Hippocampal formation (tissue), 2 donors: ENCODE results near the gene ITSN1.
"Not testable (repeated sequence)": the region's sequence is repeated elsewhere in the genome, so short reads cannot be mapped to it uniquely, and the experiment has no call there.

Experiments
- DNase-seq, 2 donors: peaks; one replicate each; lab custom pipeline; 2025; lab: John Stamatoyannopoulos, UW

ITSN1 gene

DNA sequence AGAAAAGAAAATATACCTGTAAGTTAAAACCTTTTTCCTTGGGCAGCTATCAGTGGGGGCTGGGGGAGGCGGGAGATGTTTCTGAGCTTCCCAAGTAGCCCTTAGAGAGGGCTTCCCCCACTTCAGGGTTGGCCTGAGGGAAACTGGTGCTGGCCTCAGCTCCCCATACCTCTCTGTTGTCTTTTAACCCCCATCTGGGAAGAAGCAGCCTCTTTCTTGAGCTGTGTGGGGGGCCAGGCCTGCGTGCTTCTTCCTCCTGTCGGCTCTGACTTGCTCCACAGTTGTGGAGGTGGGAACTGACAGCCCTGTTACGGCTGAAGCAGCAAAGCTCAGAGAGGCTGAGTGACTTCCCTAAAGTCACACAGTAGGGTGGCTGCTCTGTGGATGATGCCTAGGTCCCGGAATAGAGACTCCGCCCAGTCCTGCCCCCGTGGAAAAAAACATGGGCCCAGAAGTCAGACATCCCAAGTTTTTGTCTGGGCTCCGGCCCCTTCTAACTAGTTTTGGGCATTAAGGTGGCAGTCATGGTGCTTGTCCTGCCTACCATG, 218.1 kb downstream of the ITSN1 start:
- no peak for DNase-seq

DNA sequence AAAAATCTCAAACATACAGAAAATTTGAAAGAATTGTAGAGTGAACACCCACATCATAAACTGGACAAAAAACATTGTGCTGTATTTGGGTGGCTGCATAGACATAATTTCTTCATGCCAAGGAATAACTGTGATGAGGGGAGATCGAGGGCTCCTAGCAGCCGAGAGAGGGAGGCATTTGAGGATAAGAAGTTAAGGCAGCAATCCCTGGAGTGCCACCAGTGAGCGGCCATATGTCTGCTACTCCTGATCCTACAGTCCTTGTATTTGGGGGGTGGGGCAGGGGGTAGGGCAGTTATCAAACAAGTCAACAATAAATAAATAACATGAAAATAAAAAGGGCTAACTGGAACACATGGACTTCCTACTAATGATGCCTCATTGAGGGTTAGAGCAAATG, 218.8 kb downstream of the ITSN1 start:
- DNase-seq = no peak

DNA sequence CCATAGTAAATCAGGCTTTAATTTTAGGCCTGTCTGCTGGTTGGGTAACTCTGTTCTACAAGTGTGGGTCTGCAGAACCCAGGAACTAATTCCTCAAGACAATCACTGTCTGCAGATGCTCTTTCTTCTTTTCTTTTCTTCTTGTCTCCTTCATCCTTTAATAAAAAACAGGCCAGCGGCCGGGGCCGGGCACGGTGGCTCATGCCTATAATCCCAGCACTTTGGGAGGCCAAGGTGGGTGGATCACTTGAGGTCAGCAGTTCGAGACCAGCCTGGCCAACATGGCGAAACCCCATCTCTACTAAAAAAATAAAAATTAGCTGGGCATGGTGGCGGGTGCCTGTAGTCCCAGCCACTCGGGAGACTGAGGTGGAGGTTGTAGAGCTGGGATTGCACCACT, 220.9 kb downstream of the ITSN1 start:
- DNase-seq = not testable (repeated sequence)

DNA sequence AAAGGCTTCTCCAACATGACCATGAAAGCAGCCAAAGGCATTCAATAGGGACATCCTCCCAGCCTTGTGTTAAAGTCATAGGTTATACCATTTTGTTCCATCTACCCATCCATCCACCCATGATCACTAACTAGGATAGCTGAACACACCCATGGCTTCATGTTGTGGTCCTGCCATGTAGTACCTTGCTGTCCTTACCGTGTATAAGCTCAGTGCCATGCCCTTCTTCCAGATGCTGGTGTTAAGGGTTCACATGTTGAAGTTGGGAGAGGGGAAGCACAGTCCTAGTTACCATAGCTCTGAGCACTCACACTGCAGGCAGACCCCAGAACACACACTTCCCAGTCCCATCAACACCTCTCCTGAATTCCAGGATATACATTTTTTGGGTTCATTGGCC, 221.8 kb downstream of the ITSN1 start:
- no peak for DNase-seq

DNA sequence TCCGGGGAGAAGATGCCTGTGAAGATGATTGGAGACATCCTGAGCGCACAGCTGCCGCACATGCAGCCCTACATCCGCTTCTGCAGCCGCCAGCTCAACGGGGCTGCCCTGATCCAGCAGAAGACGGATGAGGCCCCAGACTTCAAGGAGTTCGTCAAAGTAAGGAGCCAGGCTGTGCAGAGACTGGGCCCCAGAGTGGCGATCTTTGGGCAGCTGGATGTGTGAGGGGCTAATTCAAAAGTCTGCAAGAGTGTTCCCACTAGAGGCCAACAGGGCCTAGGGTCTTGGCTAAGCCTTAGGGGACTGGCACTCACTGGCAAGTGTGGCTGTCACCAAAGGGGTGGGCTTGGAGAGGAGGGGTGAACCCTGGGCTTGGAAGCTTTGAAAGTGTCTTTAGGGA, 222.9 kb downstream of the ITSN1 start:
- no peak for DNase-seq

DNA sequence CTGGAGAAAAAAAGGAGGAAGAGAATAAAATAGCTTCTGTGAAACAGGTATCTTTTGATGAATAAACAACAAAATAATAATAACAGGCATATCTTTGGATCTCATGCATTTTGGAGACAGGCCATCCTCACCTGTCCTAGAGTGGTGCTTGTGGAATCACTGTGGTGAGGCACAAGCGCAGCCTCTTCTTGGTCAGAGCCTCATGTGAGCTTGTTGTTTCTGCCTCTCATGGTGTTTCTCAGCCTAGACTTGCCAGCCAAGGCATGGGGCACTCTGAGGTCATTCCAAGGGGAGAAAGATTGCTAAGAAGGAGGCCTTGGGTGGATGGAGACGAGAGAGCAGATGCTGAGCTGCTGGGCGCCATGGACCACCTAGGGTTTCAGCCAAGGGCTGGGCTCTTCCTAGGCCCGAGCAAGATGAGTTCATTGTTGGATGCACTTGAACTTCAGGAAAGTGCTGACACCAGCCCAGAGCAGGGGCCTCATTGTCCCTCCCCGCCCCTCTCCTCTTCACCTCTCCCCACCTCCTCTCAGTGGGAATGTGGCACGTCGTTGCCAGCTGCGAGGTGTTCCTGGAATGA, 223.8 kb downstream of the ITSN1 start:
- no peak for DNase-seq

DNA sequence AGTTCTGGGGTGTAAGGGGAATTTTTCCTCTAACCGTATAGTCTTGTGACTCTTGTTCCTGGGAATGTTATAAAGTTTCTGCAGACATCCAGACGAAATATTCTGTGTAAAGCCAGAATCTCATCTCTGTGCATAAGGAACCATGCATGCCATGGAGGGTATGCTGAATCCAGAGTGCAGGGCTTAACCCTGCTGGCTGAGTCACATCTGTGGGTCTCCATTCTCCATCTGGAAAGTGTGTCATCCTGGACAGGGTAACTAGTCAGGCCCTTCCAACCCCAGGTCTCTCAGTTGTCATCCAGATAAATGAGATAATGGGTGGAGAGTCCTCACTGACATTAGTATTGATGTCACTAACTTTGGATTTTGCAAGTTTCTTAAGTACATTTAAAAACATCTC, 224.5 kb downstream of the ITSN1 start:
- no peak for DNase-seq

DNA sequence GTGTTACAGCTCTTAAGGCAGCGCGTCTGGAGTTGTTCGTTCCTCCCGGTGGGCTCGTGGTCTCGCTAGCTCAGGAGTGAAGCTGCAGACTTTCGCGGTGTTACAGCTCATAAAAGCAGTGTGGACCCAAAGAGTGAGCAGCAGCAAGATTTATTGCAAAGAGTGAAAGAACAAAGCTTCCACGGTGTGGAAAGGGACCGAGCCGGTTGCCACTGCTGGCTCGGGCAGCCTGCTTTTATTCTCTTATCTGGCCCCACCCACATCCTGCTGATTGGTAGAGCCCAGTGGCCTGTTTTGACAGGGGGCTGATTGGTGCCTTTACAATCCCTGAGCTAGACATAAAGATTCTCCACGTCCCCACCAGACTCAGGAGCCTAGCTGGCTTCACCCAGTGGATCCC, 225.6 kb downstream of the ITSN1 start:
- not testable (repeated sequence) for DNase-seq

DNA sequence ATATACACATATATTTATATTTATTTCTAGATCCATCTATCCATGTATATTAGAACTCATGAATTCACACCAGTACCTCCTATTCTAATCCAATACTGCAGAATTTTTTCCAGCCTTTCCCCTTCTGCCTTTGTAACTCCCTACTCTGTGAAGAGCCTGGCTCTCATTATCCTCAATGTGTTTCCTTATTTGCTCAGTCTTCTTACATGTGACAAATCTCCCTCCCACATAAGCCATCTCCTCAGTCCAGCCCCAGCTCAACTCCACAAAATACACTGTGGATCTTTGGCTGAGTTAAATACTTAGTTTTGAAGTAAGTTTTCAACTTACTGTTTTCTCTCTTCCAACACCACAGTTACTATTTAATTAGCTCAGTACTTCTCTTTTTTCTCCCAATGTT, 227.6 kb downstream of the ITSN1 start:
- DNase-seq = peak in 1 of 2 donors; percentile 11

DNA sequence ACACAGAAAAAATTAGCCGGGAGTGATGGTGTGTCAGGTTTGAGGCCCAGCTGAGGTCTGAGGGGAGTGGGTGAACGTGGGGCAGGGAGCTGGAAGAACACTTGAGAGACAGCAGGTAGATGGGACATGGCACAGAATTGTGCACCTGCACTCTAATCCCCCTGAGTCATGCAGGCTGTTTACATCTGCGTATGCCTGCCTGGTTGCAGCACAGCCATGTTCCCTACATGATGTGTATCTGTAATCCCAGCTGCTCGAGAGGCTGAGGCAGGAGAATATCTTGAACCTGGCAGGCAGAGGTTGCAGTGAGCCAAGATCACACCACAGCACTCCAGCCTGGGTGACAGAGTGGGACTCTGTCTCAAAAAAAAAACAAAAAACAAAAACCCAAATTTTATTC, 228.5 kb downstream of the ITSN1 start:
- no peak for DNase-seq

DNA sequence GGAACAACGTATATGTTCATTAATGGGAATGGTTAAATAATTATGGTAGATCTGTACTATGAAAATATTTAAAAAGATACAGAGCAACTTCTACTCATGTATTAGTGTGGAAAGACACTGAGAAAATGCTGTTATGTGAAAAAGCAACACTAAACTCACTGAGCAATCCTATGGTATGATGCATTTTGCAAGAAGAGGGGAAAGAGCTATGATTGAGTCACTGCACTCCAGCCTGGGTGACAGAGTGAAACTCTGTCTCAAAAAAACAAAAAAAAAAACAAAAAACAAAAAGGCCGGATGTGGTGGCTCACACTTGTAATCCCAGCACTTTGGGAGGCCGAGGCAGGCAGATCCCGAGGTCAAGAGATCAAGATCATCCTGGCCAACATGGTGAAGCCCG, 228.9 kb downstream of the ITSN1 start:
- DNase-seq = no peak

DNA sequence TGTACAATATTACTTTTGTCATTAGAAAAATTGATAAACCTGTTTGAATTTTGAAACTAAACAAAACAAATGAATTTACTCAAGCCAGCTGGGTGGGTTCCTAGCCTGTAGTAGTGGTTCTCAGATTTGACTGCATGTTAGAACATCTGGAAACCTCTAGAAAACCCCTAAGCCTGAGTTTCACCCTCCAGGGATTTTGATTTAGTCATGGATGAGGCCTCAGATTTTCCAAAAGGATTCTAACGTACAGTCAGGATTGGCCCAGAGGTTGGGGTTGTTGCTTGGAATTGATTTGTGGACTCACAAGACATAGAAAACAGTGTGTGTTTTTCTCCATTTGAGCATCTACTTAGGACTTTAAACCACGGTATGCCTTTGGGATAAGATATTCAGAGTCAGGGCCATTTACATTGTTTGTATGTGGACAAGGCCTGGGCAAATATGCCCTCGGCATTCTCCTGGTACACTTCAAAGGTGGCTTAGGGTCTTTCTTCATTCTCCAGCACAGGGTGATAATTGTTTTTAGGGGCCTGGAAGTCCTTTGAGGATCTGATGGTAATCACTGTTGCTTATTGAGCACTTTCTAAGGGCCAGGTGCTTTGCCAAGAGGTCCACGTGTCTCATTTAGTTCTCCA, 230.7 kb downstream of the ITSN1 start:
- DNase-seq = no peak

DNA sequence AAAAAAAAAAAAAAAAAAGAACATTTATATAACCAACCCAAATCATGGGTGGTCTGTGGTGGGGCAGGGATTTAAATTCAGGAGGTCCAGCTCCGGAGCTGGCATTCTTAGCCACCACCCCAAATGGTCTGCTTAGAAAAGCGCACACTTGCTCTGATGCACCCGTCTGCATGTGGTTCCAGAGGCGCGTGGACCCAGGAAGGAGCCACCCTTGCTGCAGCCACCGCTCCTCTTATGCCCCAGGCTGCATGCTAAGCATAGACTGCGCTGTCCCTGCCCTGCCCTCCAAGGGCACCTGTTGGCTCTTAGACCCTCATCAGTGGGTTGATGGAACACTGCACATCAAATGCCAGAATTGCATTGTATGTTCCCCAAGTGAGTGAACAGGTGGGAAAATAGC, 231.9 kb downstream of the ITSN1 start:
- no peak for DNase-seq

DNA sequence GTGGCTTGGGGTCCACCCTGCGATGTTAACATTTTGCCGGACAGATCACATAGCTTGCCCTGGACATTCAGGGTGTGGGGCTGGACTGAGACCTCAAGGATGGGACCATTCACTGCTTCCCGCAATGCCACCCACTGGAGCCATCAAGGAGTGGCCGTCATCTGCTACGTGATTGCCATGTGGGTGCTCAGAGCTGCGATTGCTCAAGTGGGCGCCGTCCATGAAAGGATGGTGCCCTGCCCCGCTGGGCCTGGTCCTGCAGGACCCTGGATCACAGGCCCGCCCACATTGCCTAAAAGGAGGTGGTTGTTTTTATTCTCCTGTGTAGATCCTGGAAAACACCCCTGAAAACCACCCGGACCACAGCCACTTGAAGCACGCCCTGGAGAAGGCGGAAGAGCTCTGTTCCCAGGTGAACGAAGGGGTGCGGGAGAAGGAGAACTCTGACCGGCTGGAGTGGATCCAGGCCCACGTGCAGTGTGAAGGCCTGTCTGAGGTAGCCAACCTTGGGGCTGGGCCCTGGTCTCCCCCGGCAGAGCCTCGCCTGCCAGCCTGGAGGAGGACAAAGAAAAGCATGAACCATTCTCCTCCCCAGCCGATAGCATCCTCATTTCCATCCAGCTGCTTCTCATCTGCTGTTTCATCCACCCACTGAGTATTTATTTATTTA, 232.9 kb downstream of the ITSN1 start:
- DNase-seq = no peak

DNA sequence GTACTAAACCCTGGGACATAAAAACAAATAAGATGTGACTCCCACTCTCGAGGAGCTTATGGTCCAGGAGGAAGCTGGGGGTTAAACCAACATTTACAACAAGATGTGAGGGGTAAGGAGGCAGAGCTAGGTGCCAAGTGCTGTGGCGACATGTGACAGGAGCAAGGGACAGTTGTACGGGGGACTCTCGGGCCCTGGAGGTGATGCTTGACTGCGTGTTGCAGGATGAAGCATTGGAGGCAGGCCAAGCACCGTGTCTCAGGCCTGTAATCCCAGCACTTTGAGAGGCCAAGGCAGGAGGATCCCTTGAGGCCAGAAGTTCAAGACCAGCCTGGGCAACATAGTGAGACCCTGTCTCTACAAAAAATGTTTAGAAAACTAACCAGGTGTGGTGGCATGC, 236.5 kb downstream of the ITSN1 start:
- DNase-seq = no peak

DNA sequence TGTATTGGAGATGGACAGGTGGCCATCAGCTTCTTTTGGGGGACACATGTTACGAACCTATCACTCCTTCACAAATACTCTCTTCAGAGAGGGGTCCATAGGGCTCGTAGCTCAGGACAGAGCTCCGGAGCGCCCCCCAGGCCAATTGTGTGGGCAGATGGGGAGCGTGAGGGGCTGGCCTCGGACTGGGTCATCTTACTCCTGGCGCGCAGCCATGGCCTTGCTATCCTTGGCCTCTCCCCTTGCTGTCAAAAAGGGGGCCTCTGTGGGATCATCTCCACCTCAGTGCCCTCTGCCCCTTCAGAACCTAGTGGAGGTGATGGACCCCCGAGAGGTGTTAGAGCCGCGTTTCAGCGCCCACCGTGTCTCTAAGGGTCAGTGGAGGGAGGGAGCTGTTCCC, 238.3 kb downstream of the ITSN1 start:
- no peak for DNase-seq

DNA sequence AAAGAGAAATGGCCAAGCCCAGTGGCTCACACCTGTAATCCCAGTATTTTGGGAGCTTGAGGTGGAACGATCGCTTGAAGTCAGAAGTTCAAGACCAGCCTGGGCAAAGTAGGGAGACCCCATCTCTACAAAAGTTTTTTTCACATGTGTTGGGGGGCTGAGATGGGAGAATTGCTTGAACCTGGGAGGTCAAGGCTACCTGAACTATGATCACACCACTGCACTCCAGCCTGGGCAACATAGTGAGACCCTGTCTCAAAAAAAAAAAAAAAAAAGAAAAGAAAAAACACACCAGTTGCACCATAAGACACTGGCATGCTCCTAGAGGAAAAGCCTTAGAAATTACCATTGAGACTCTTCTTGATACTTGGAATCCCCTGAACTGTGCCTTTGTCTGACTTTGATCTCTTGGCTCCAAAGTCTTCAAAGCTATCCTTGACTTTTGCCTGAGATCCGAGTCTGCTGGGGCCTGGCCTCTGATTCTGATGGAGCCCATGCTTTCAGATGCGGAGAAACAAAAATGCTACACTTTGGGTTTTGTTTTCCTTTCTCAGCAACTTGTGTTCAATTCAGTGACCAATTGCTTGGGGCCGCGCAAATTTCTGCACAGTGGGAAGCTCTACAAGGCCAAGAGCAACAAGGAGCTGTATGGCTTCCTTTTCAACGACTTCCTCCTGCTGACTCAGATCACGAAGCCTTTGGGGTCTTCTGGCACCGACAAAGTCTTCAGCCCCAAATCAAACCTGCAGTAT, 239.6 kb downstream of the ITSN1 start:
- no peak for DNase-seq

DNA sequence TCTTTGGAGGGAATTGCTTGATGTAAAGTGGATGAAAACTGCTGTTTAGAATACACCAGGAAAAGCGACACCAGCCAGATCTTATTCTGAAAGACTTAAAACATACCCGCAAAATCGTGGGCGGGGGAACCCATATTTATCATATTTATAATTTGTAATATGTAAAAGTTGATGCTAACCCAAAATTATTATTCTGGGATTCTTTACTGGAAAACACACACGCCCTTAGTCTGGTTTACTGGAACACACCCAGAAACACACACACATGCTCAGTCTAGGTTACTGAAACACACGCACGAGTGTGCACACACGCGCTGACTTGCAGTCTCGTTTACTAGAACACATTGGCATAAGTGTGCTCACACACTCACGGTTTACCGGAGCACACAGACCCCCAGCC, 240.8 kb downstream of the ITSN1 start:
- no peak for DNase-seq

DNA sequence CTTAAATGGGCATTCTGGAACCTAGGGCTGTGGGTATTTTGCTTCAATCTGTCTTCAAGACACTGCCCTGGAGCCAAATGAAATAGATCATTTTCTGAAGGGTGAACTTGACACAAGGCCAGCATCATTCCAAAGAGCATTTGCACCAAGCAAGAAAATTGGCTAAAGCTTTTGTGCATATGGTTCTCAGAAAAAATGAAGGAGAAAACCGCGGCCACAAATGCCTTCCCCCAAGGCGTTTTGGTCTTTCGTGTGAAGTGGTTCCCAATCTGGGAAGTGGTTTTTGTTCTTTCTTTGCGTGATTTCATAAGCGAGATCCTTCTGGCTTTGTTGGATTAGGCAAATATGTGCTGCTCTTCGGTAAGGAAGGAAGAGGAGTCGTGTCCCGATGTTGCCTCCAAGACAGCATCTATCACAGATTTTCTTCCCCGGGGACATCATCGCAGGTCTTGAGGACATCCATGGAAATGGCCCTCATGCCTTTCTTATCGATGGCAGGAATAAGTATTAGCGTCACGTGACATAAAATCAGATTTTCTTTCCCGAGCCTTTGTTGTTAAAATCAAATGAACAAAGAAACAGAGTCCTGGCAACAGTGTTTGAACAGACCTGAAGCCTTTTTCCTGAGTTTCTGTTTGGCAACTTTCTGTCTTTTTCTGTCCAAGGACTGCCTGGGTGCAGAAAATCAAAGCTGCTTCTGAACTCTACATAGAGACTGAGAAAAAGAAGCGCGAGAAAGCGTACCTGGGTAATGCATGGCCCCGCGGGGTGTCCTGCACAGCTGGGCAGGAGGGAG, 242.3 kb downstream of the ITSN1 start:
- DNase-seq = no peak

DNA sequence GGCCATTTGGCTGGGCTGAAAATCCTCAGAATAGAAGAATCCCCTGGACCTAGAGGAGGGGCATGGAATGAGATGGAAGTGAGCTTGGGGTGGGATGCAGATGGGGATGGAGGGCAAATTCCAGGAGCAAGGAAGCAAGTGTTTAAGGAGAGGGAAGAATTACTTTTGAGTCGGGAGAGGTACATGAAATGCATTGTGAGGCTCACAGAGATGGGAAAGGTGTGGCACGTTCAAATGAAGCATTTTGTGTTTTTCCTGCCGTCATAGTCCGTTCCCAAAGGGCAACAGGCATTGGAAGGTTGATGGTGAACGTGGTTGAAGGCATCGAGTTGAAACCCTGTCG, 242.8 kb downstream of the ITSN1 start:
- DNase-seq = no peak

DNA sequence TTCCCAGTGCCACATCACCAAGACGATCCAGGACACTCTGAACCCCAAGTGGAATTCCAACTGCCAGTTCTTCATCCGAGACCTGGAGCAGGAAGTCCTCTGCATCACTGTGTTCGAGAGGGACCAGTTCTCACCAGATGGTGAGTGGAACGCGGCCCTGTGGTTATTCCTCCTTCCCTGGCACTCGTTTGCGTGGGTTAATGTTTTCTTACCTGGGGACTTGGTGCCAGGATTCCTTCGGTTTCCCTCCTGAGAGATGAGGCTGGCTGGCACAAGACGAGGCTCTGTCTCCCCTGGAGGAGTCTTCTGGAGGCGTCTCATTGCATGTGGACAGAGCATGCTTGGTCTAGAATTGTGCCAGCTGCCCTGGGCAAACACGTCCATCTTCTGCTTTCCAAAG, 244.0 kb downstream of the ITSN1 start:
- DNase-seq = no peak

DNA sequence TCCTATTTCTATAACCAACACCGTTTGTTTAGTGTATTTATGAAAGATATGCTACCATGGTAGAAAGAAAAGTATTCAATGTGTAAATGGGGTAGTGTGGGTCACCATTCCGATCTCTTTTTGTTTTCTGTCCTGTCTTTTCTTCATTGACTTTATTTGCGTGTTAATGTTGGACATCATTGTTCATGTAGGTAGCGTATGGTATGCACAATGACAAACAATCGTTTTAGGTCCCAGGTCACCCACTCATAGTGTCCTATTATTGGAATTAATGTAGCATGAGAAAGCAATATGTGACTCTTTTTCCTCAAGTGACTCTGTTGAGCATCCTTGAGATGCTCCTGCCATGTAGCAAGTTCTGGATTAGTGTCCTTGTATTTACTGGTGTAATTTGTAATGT, 247.9 kb downstream of the ITSN1 start:
- no peak for DNase-seq
